Stimulated activated CD4-positive, alpha-beta T cell treated with anti-CD3 and anti-CD28 coated beads, Interleukin-4, amount 100 ng/mL, for 1 hour (primary cell): ENCODE measurements around the gene ABCC10.
"Not testable (repeated sequence)": the region's sequence is repeated elsewhere in the genome, so short reads cannot be mapped to it uniquely, and the experiment has no call there.

Experiments used
- DNase-seq: peaks from one replicate; pipeline ENCODE4 v3.0.0-alpha.2; 2020

The ABCC10 gene

GRCh38 chr6:43408259-43408658 lies 19.1 kb upstream of the ABCC10 start:
- DNase-seq: no peak

DNA sequence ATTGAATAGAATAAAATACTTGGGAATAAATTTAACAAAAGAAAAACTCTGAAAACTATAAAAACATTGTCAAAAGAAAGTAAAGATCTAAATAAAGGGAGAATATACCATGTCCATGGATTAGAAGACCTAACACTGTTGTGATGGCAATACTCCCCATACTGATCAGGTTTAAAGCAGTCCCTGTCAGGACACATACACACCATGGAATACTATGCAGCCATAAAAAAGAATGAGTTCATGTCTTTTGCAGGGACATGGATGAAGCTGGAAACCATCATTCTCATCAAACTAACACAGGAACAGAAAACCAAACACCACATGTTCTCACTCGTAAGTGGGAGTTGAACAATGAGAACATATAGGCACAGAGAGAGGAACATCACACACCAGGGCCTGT lies 16.6 kb upstream of the ABCC10 start:
- not testable (repeated sequence) for DNase-seq

DNA sequence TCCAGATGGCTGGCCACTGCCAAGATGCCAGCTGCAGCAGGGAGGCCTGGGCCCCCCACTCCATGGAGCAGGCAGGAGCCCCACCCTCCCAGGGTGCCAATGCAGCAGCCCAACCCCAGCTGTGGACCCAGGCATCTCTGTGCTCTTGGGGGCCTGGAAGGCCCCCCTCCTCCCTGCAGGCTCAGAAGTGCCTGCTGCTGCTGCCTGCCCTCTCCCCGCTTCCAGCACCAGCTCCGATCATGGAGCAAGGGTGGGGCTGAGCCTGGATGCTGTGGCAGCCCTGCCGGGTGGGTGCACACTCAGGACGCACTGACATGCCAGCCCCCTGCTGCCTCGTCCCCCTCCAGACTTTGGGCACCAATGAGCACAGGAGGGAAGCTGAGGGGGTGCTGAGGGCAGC lies 14.8 kb upstream of the ABCC10 start:
- no peak for DNase-seq

DNA sequence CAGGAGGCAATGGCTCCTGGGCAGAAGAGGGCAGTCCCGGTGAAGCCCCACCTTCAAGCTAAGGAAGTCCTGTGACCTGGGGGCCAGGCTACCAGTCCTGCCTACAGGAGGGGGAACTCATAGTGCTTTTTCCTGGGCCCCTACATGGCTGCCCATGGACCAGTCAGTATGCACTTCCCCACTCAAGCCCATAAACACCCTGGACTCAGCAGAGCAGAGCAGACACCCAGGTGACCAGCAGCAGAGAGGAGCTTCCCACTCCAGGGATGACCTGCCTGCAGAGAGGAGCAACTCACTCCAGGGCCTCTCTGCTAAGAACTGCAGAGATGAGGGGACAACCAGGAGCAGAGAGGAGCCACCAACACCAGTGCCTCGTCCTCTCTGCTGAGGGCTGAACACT lies 14.3 kb upstream of the ABCC10 start:
- DNase-seq: no peak

- DNase-seq: not testable (repeated sequence)
Observed at GRCh38 chr6:43415275-43415674, 12.1 kb upstream of the ABCC10 start.

DNA sequence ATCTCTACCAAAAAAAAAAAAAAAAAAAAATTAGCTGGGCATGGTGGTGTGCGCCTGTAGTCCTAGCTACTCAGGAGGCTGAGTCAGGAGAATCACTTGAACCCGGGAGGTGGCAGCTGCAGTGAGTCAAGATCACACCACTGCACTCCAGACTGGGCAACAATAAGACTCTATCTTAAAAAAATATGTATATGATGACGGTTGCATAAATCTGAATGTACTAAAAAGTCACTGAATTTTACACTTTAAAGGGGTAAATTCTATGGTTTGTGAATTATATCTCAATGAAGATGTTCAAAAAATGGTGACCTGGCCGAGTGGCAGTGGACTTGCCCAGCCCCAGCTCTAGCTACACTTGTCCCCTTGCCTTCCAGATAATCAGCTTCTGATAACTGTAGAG lies 10.4 kb upstream of the ABCC10 start:
- no peak for DNase-seq

GRCh38 chr6:43420012-43420709 lies 7.2 kb upstream of the ABCC10 start:
- DNase-seq: no peak

DNA sequence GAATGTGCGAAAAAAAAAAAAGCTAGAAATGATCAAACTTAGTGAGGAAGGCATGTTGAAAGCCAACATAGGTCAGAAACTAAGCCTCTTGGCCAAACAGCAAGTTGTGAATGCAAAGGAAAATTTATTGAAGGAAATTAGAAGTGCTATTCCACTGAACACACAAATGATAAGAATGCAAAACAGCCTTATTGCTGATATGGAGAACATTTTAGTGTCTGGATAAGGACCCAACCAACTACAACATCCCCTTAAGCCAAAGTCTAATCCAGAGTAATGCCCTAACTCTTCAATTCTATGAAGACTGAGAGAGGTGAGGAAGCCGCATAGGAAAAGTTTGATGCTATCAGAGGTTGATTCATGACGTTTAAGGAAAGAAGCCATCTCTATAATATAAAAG lies 5.5 kb upstream of the ABCC10 start:
- no peak for DNase-seq

- DNase-seq: not testable (repeated sequence)
Observed at GRCh38 chr6:43425083-43425482, 2.3 kb upstream of the ABCC10 start.

DNA sequence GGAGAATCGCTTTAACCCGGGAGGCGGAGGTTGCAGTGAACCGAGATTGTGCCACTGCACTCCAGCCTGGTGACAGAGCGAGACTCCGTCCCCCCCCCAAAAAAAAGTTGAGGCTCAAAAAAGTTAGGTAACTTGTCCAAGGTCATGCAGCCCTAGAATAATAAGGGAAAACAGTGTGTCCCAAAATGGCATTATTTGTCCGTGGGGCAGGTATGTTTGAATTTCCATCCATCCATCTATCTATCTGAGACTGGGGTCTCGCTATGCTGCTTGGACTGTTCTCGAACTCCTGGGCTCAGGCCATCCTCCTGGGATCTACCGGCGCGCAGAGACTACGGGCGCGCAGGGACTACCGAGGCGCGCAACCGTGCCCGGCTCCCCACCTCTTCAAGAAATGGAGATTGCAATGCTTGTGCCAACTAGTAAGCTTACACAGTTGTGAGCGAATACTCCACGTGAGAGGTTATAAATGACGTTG lies 374 bp upstream of the ABCC10 start:
- DNase-seq: no peak

DNA sequence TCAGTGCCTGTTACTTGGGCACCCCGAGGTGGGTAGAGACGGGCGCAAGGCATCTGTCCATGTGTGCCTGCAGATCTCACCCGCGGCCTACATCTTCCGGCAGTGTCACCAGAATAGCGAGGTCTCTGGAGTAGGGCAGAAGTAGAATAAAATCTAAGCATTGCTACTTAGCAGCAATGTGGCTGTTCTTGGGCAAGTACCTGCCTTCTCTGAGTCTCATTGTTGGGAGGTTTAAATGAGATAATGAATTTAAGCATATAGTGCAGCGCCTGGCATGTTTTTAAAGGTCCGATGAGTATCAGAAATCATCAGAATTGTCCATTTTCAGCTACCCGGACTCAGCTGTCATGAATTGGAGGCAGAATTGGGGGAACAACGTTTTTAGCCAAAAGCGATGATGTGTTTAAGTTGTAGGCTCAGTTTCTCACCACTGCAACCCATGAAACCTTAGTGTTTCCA lies 800 bp downstream of the ABCC10 start:
- no peak for DNase-seq

DNA sequence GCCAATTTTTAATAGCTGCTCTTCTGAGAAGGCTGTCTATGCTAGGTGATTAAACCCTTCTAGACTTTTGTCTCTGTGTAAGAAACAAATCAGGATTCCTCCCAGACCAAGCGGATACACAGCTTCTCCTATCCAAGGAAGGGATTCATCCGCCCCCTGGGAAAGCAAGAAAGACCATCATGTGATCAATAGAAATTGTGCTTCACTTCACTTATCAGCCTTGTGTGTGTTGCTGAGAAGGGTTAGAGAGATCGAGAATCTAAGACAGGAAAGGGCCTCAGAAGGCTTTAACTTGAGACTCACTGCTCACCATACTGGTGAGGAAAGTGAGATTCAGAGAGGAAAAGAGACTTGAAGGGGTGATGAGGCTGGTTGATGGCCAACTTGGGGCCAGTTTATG lies 1.5 kb downstream of the ABCC10 start:
- no peak for DNase-seq

- DNase-seq: no peak
Observed at GRCh38 chr6:43432009-43432945, 4.9 kb downstream of the ABCC10 start.

GRCh38 chr6:43433148-43433547 lies 5.8 kb downstream of the ABCC10 start:
- no peak for DNase-seq

GRCh38 chr6:43434001-43434840 lies 6.9 kb downstream of the ABCC10 start:
- no peak for DNase-seq

DNA sequence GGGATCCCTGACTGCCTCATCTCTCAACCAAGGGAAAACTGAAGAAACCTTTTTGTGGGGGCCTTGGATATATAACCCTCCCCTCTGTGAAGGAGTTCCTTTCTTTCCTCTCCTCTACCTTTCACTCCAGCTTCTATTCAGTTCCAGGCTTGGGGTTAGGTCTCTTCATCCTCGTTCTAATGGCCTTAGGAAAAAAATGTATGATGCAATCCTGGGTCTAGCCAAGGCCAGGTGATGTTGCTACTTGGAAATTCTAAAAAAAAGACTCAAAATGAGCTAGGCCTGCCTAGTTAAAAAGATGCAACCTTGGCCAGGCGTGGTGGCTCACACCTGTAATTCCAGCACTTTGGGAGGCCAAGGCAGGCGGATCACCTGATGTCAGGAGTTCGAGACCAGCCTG lies 7.6 kb downstream of the ABCC10 start:
- DNase-seq: no peak

- DNase-seq: no peak
Observed at GRCh38 chr6:43435682-43436437, 8.5 kb downstream of the ABCC10 start.

DNA sequence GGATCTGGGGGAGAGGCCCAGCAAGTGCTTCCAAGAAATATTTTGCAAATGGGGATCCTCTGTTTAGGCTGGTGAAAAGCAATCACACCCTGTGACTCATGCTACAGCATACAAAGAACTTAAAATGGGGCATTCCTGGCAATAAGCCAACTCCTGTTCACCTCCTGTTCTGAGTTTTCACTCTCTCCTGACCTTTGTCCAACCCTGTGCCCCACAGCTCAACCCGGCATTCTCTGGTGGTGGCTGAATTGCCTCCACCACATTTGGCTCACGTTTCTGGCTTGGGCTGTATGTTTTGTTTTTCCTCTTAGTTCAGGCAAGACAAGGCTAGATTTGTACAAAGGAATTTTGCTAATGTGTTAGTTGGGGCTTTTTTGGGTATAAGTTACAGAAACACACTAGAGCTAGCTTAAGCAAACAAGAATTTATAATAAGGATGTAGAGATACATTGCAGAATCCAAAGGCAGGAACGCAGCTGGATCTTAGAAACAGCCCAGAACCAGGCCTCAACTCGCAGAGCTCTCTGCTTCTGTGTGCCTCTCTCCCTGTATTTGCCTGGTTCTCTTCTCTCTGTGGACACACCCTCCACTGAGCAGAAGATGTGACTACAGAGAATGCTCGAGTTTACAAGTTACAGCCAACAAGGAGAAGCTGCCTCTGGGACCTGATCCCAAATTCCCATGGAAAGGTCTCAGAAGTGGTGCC lies 9.4 kb downstream of the ABCC10 start:
- no peak for DNase-seq

DNA sequence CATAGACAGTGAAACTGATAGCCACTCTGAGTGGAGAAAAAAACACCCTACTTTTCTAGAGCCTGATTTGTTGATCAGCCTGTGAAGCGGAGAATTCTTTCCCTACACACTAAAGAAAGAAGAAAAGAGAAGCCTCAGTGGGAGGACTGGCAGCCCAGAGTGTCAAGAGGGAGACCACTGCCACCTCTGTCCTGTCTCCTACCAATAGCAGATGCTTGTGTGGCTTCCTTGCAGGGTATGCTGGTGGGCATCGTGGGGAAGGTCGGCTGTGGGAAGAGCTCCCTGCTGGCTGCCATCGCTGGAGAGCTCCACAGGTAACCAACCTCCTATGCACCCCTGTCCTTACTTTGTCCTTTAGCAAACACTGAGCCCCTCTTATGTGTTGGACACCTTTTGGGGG lies 10.4 kb downstream of the ABCC10 start:
- DNase-seq: no peak

GRCh38 chr6:43442935-43443334 lies 15.6 kb downstream of the ABCC10 start:
- DNase-seq: no peak

- no peak for DNase-seq
Observed at GRCh38 chr6:43444036-43444435, 16.7 kb downstream of the ABCC10 start.

DNA sequence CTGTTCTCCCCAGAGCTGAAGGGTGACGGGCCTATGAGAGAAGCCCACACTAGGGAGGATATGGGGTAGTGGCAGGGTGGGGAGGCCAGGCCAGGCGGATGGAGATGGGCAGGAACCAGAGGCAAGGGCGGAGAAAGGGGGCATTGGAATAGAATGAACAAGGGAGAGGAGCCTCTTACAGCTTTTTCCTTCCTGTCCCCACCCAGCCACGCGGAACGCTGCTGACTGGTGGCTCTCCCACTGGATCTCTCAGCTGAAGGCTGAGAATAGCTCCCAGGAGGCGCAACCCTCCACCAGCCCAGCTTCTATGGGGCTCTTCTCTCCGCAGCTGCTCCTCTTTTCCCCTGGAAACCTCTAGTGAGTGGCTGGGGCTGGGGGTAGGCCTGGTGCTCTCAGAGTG lies 17.2 kb downstream of the ABCC10 start:
- no peak for DNase-seq
